Lower leg skin (tissue), 4 donors: ENCODE measurements around the gene DDX51. TPM values are rescaled to one million over a fixed set of nuclear protein-coding genes. Genes with fewer than 3 reads are reported as not detected.

ENCODE experiments used
- DNase-seq, 2 donors: peaks; one replicate each; pipeline ENCODE4 v3.0.0-alpha.2; 2019; ENCODE audit warnings: low spot score in 2 of 2
- H3K4me3 ChIP-seq: fragments of 200-600 bp; sonication (generic); 2 replicates; pipeline ENCODE4 v1.5.1; 2017; ENCODE audit warnings: mild to moderate bottlenecking, low read depth; ENCODE audit not compliant: poor library complexity, severe bottlenecking
- CTCF ChIP-seq, 3 donors: fragments of 450-650 bp; IDR thresholded peaks; one replicate each; pipeline ENCODE4 v1.5.1; 2016; ENCODE audit warnings: antibody characterized with exemption in 3 of 3, mild to moderate bottlenecking in 3 of 3, moderate library complexity in 2 of 3
- POLR2A ChIP-seq, 2 donors: fragments of 450-650 bp; IDR thresholded peaks; one replicate each; pipeline ENCODE4 v1.6.1; 2016 to 2017; ENCODE audit warnings: antibody characterized with exemption in 2 of 2, mild to moderate bottlenecking in 1 of 2, moderate library complexity in 1 of 2
- WGBS, 2 donors: methylation state at CpG; one replicate each; pipeline ENCODE4 v1.1.5; 2018; 5-methylcytosine and 5-hydroxymethylcytosine counted together
- intact Hi-C: fragments of 100-400 bp; cut with DNase I; formaldehyde crosslinking; loops from one replicate; pipeline ENCODE4 v1.15.0; 2023; ENCODE audit warnings: low total_unique reads
- total RNA-seq, 4 donors: library from RNA; depleted of rRNA; stranded (reverse); fragments of >200 nt; gene quantifications; one replicate each; pipeline ENCODE4 v1.1.0, GENCODE V29; 2016

The DDX51 gene
- total RNA-seq = 10 to 100 TPM; 11.1 to 31.8 (median 19.2) TPM

GRCh38 chr12:132144115-132144809 is at the start of gene DDX51, which contains the start of gene NOC4L:
TSS of gene DDX51 (minus strand) at chr12:132144319. CDS start at chr12:132144296, 23 bp downstream.
TSS of gene NOC4L (plus strand) at chr12:132144457. CDS start at chr12:132144489, 32 bp downstream.
- TF ChIP-seq CTCF (IDR thresholded peaks at IDR 0.05) (peak in 1 of 3 donors; percentile 23), POLR2A (IDR thresholded peaks at IDR 0.05) (no peak)
- 0% methylated on average over 5 to 27 of the region's 100 CpGs for WGBS, 2 donors
- intact Hi-C loops = no loop called here
- H3K4me3 ChIP-seq = peak within 1 kb of the TSS; percentile 91
- peak; percentile 91 to 99 for DNase-seq

GRCh38 chr12:132191715-132192553 is 47.8 kb upstream of the DDX51 start:
- 79 to 80% methylated on average over 31 of the region's 31 CpGs for WGBS, 2 donors
- TF ChIP-seq POLR2A (IDR thresholded peaks at IDR 0.05) = no peak
- TF ChIP-seq CTCF (IDR thresholded peaks at IDR 0.05) = no peak
- H3K4me3 ChIP-seq = no peak overlapping the region
- intact Hi-C loops = no loop called here
- DNase-seq = no peak

GRCh38 chr12:132190834-132191500 is 46.8 kb upstream of the DDX51 start:
- H3K4me3 ChIP-seq = no peak overlapping the region
- intact Hi-C loops = no loop called here
- no peak for DNase-seq
- TF ChIP-seq CTCF (IDR thresholded peaks at IDR 0.05) (no peak), POLR2A (IDR thresholded peaks at IDR 0.05) (no peak)
- whole genome bisulfite sequencing, 2 donors = 87 to 89% methylated on average over 29 to 30 of the region's 30 CpGs

GRCh38 chr12:132190012-132190755 is 46.1 kb upstream of the DDX51 start:
- 29 to 51% methylated on average over 44 to 49 of the region's 59 CpGs for WGBS, 2 donors
- intact Hi-C loops = no loop called here

More at GRCh38 chr12:132190012-132190755, 46.1 kb upstream of the DDX51 start:
- TF ChIP-seq POLR2A (IDR thresholded peaks at IDR 0.05) (no peak), CTCF (IDR thresholded peaks at IDR 0.05) (no peak)
- DNase-seq = no peak
- peak overlapping the region; percentile 24 for H3K4me3 ChIP-seq
